Adrenal gland (tissue), 12 donors: ENCODE measurements around the gene ARHGAP31. TPM values are rescaled to one million over a fixed set of nuclear protein-coding genes. Genes with fewer than 3 reads are reported as not detected.

Experiments
- DNase-seq, 7 donors: peaks; one replicate each; pipeline ENCODE4 v3.0.0-alpha.2; 2019 to 2020
- H3K27ac ChIP-seq, 5 donors: fragments of 200-600 bp; sonication (generic) in 4 of 5; 1 replicate in 3 of 5; 2 replicates in 2 of 5; pipeline versions ENCODE4 v1.5.1 to v1.8.0; 2016 to 2020; ENCODE audit warnings: mild to moderate bottlenecking in 1 of 5
- H3K27me3 ChIP-seq: fragments of 200-600 bp; 2 replicates; pipeline ENCODE4 v1.8.0; 2021
- H3K36me3 ChIP-seq, 2 donors: fragments of 200-600 bp; replicated peaks in 1 of 2; 1 replicate in 1 of 2; 2 replicates in 1 of 2; pipeline versions ENCODE4 v1.5.1 to v1.8.0; 2018 to 2022
- H3K4me1 ChIP-seq, 2 donors: fragments of 200-600 bp; replicated peaks in 1 of 2; 1 replicate in 1 of 2; 2 replicates in 1 of 2; pipeline versions ENCODE4 v1.5.1 to v1.8.0; 2018 to 2021
- H3K4me3 ChIP-seq, 4 donors: fragments of 200-600 bp; sonication (generic) in 3 of 4; one replicate each; pipeline ENCODE4 v1.5.1; 2016 to 2018
- H3K9me3 ChIP-seq, 3 donors: fragments of 200-600 bp; sonication (generic) in 1 of 3; replicated peaks in 1 of 3; 1 replicate in 2 of 3; 2 replicates in 1 of 3; pipeline versions ENCODE4 v1.5.1 to v1.8.0; 2016 to 2021
- CTCF ChIP-seq, 6 experiments: fragments of 450-650 bp in 4 of 6; fragments of 200-600 bp in 2 of 6; sonication (generic) in 1 of 6; IDR thresholded peaks; 1 replicate in 5 of 6; 2 replicates in 1 of 6; pipeline versions ENCODE4 v1.5.1 to v1.8.0; 2016 to 2021; ENCODE audit warnings: antibody characterized with exemption in 6 of 6, mild to moderate bottlenecking in 2 of 6, moderate library complexity in 1 of 6
- POLR2A ChIP-seq, 2 donors: fragments of 450-650 bp; IDR thresholded peaks; one replicate each; pipeline ENCODE4 v1.6.1; 2017; ENCODE audit warnings: antibody characterized with exemption in 2 of 2, mild to moderate bottlenecking in 2 of 2, moderate library complexity in 1 of 2
- WGBS, 4 donors: extraction: QIAGEN DNeasy Blood & Tissue Kit in 2 of 4; methylation state at CpG; one replicate each; pipeline versions ENCODE4 v1.1.5 to v1.1.7; 2013 to 2017; 5-methylcytosine and 5-hydroxymethylcytosine counted together
- intact Hi-C, 2 donors: fragments of 100-400 bp; cut with DNase I; formaldehyde crosslinking; loops; one replicate each; pipeline versions ENCODE4 v1.14.1 to v1.15.0; 2022 to 2023
- polyA plus RNA-seq, 3 donors: library from polyadenylated mRNA; stranded (reverse); fragments of 200-250 nt in 2 of 3; fragments of 350-450 nt in 1 of 3; fragmentation: Illumina TruSeq in 1 of 3; extraction: RNeasy Lipid Tissue Mini Kit (QIAGEN cat#74804) in 1 of 3; gene quantifications; one replicate each; pipeline ENCODE4 v1.2.3, GENCODE V29; 2013 to 2014
- total RNA-seq, 9 donors: library from RNA; depleted of rRNA in 4 of 9; stranded (reverse); fragments of >200 nt in 4 of 9; fragments of 120-200 nt in 1 of 9; fragmentation: NEBNext Ultra II Directional in 1 of 9; extraction: Animal tissue kit (Norgen Biotek cat#: 25700) in 1 of 9; gene quantifications; one replicate each; pipeline versions ENCODE4 v1.1.0 to v1.2.4, GENCODE V29; 2013 to 2023
- donor health status: healthy with polysubstance abuse.
- donor health status: Bipolar disorder and iron deficiency.
- donor health status: DM: yes; HTN: yes; CAD: no.
- donor health status: DM: no; HTN: no; CAD: no.
- donor health status: DM: no; HTN: no; CAD: no.
- donor health status: DM: yes; HTN: yes; CAD: no.

Gene ARHGAP31
- total and polyA plus RNA-seq, 12 donors: 2.9 to 21.8 (median 9.4) TPM

GRCh38 chr3:119456469-119456868 lies 162.3 kb downstream of the ARHGAP31 start:
- intact Hi-C loops: no loop called here
- H3K36me3 ChIP-seq: peaks cover 0 to 61% of the 10 kb centered on the region in 2 donors
- H3K4me1 ChIP-seq: peaks cover 0 to 39% of the 10 kb centered on the region in 2 donors
- H3K27me3 ChIP-seq: no peaks in the 10 kb centered on the region
- TF ChIP-seq CTCF (IDR thresholded peaks at IDR 0.05): no peak
- TF ChIP-seq POLR2A (IDR thresholded peaks at IDR 0.05): no peak
- no peaks in the 10 kb centered on the region for H3K9me3 ChIP-seq
- DNase-seq: no peak
- WGBS, 4 donors: 100% methylated on average over 1 of the region's 1 CpG
- no peak overlapping the region for H3K4me3 ChIP-seq
- peak overlapping the region in 1 of 5 donors; percentile 38 for H3K27ac ChIP-seq

- peak overlapping the region in 1 of 5 donors; percentile 38 for H3K27ac ChIP-seq
- no peaks in the 10 kb centered on the region for H3K27me3 ChIP-seq
- WGBS, 4 donors: 78 to 91% (median 84%) methylated on average over 4 of the region's 4 CpGs
- peaks cover 0 to 58% of the 10 kb centered on the region in 2 donors for H3K36me3 ChIP-seq
- DNase-seq: peak in 1 of 7 donors; percentile 12
- no peaks in the 10 kb centered on the region for H3K9me3 ChIP-seq
- intact Hi-C loops: no loop called here
- no peak overlapping the region for H3K4me3 ChIP-seq
- no peak for TF ChIP-seq POLR2A (IDR thresholded peaks at IDR 0.05)
- no peak for TF ChIP-seq CTCF (IDR thresholded peaks at IDR 0.05)
- peaks cover 7 to 47% of the 10 kb centered on the region in 2 donors for H3K4me1 ChIP-seq
These were observed 163.1 kb downstream of the ARHGAP31 start for GRCh38 chr3:119457246-119457645.

GRCh38 chr3:119463171-119464169 lies 169.3 kb downstream of the ARHGAP31 start, which contains the start of gene TMEM39A:
Gene TMEM39A, minus strand, starts transcription at chr3:119463615. Its CDS starts 1,541 bp downstream, at chr3:119462074.
- peak within 1 kb of the TSS; percentile 60 to 99 (median 85) for H3K4me3 ChIP-seq
- peak; percentile 99 to 100 (median 100) for DNase-seq
- intact Hi-C loops: no loop called here
- H3K36me3 ChIP-seq: peaks cover 0 to 14% of the 10 kb centered on the region in 2 donors
- H3K27me3 ChIP-seq: no peaks in the 10 kb centered on the region
- TF ChIP-seq POLR2A (IDR thresholded peaks at IDR 0.05) (peak; percentile 95 to 96), CTCF (IDR thresholded peaks at IDR 0.05) (peak in 4 of 6 experiments; percentile 21 to 50 (median 45))
- no peaks in the 10 kb centered on the region for H3K9me3 ChIP-seq
- peak within 1 kb of the TSS; percentile 70 to 95 (median 83) for H3K27ac ChIP-seq
- H3K4me1 ChIP-seq: peaks cover 16 to 32% of the 10 kb centered on the region in 2 donors
- WGBS, 4 donors: 5 to 19% (median 7%) methylated on average over 14 to 51 of the region's 51 CpGs

- intact Hi-C loops: no loop called here
- H3K9me3 ChIP-seq: no peaks in the 10 kb centered on the region
- no peaks in the 10 kb centered on the region for H3K27me3 ChIP-seq
- peak overlapping the region in 1 of 4 donors; percentile 71 for H3K4me3 ChIP-seq
- peaks cover 0 to 5% of the 10 kb centered on the region in 2 donors for H3K36me3 ChIP-seq
- TF ChIP-seq POLR2A (IDR thresholded peaks at IDR 0.05) (no peak), CTCF (IDR thresholded peaks at IDR 0.05) (no peak)
- no peak for DNase-seq
- peaks cover 6 to 19% of the 10 kb centered on the region in 2 donors for H3K4me1 ChIP-seq
- 72 to 76% (median 75%) methylated on average over 2 of the region's 2 CpGs for WGBS, 4 donors
- H3K27ac ChIP-seq: peak overlapping the region; percentile 29 to 83 (median 75)
These were observed 173.9 kb downstream of the ARHGAP31 start for GRCh38 chr3:119468041-119468440.
